Endothelial cell of umbilical vein (primary cell): ENCODE data around the gene LRP2.

ENCODE experiments used
- EZH2 ChIP-seq: IDR thresholded peaks from 2 replicates; pipeline ENCODE4 v1.6.1; 2012; ENCODE audit warnings: borderline replicate concordance, low read depth, mild to moderate bottlenecking, moderate library complexity, low read length, inconsistent platforms; ENCODE audit not compliant: severe bottlenecking
- FOS ChIP-seq: IDR thresholded peaks from 2 replicates; pipeline ENCODE4 v1.6.1; 2011; ENCODE audit warnings: mild to moderate bottlenecking, low read length, moderate library complexity, borderline replicate concordance; ENCODE audit not compliant: insufficient read depth
- GATA2 ChIP-seq: IDR thresholded peaks from 2 replicates; pipeline ENCODE4 v1.7.0; 2011; ENCODE audit warnings: low read depth, mild to moderate bottlenecking, moderate library complexity, mixed read lengths, low read length; ENCODE audit not compliant: insufficient read length, insufficient read depth
- JUN ChIP-seq: IDR thresholded peaks from 2 replicates; pipeline ENCODE4 v1.6.1; 2011; ENCODE audit warnings: borderline replicate concordance, low read depth; ENCODE audit not compliant: insufficient read length, insufficient read depth
- MYC ChIP-seq: IDR thresholded peaks from one replicate; pipeline ENCODE4 v1.6.1; 2011; ENCODE audit warnings: mild to moderate bottlenecking, low read depth, low read length
- POLR2A ChIP-seq: IDR thresholded peaks from 2 replicates; pipeline ENCODE4 v1.6.1; 2012; ENCODE audit warnings: low read depth, mild to moderate bottlenecking, control low read depth, low read length
- POLR2AphosphoS5 ChIP-seq: IDR thresholded peaks from 2 replicates; pipeline ENCODE4 v1.6.1; 2012; ENCODE audit warnings: low read depth, mild to moderate bottlenecking, control low read depth, low read length, moderate library complexity; ENCODE audit not compliant: insufficient read depth
- TF ChIP-seq, protein P1 (sequence below): IDR thresholded peaks from 2 replicates; pipeline ENCODE4 v1.6.1; 2011; ENCODE audit not compliant: insufficient read depth, insufficient read length
- TF ChIP-seq, protein P2 (sequence below), 2 donors: IDR thresholded peaks; 1 replicate in 1 of 2; 2 replicates in 1 of 2; pipeline ENCODE4 v1.5.1; 2011; ENCODE audit warnings: low read length in 2 of 2, mild to moderate bottlenecking in 2 of 2, moderate library complexity in 2 of 2, control low read depth in 1 of 2, inconsistent platforms in 1 of 2, low read depth in 1 of 2; ENCODE audit not compliant: insufficient read depth in 1 of 2; ENCODE audit errors: extremely low read depth in 1 of 2

DNA sequence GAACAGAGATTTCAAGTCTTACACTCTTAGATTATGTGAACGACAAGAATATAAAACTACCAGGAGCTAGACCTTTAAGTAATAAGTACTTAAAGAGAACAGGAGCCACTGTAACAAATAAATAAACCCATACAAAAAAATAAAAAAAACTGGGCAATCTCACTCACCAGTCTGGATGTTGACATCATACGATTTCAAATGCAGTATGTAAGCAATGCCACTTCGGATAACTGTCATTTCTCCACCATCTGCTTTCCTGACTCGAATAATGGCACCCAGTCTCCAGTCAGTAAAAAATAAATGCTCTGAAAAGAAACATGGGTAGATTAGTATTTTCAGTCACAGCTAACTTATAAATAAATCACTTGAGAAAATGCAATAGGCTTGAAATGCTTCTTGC is 115.1 kb downstream of the LRP2 start:
- TF ChIP-seq EZH2: no peak
- TF ChIP-seq, protein P1, sequence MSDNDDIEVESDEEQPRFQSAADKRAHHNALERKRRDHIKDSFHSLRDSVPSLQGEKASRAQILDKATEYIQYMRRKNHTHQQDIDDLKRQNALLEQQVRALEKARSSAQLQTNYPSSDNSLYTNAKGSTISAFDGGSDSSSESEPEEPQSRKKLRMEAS: no peak
- TF ChIP-seq POLR2A: no peak
- TF ChIP-seq, protein P2, sequence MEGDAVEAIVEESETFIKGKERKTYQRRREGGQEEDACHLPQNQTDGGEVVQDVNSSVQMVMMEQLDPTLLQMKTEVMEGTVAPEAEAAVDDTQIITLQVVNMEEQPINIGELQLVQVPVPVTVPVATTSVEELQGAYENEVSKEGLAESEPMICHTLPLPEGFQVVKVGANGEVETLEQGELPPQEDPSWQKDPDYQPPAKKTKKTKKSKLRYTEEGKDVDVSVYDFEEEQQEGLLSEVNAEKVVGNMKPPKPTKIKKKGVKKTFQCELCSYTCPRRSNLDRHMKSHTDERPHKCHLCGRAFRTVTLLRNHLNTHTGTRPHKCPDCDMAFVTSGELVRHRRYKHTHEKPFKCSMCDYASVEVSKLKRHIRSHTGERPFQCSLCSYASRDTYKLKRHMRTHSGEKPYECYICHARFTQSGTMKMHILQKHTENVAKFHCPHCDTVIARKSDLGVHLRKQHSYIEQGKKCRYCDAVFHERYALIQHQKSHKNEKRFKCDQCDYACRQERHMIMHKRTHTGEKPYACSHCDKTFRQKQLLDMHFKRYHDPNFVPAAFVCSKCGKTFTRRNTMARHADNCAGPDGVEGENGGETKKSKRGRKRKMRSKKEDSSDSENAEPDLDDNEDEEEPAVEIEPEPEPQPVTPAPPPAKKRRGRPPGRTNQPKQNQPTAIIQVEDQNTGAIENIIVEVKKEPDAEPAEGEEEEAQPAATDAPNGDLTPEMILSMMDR (IDR thresholded peaks at IDR 0.05; ENCODE audit: extremely low read depth in 1 of 2, insufficient read depth in 1 of 2, low read depth in 1 of 2, low read length in 2 of 2): no peak
- TF ChIP-seq FOS: no peak
- TF ChIP-seq POLR2AphosphoS5: no peak
- no peak for TF ChIP-seq JUN
- no peak for TF ChIP-seq MYC
- no peak for TF ChIP-seq GATA2
